Karpas-422 (cell line): ENCODE measurements around the gene NUCB1. TPM values are rescaled to one million over a fixed set of nuclear protein-coding genes. Genes with fewer than 3 reads are reported as not detected.

ENCODE experiments used
- DNase-seq: peaks from one replicate; pipeline ENCODE4 v3.0.0-alpha.2; 2015
- H2AFZ ChIP-seq: fragments of 200-600 bp; sonication (generic); 2 replicates; pipeline ENCODE4 v1.6.1; 2014; ENCODE audit warnings: antibody characterized with exemption, low read length, mixed read lengths
- H3K27ac ChIP-seq: fragments of 200-600 bp; sonication (generic); 2 replicates; pipeline ENCODE4 v1.5.1; 2014; ENCODE audit warnings: mild to moderate bottlenecking, low read length, moderate library complexity
- H3K27me3 ChIP-seq: fragments of 200-600 bp; sonication (generic); 2 replicates; pipeline ENCODE4 v1.6.1; 2014; ENCODE audit warnings: low read length, mixed read lengths
- H3K36me3 ChIP-seq: fragments of 200-600 bp; sonication (generic); 2 replicates; pipeline ENCODE4 v1.6.1; 2014; ENCODE audit warnings: low read length, mixed read lengths; ENCODE audit not compliant: insufficient read depth
- H3K4me1 ChIP-seq: fragments of 200-600 bp; sonication (generic); 2 replicates; pipeline ENCODE4 v1.6.1; 2014; ENCODE audit warnings: mild to moderate bottlenecking, low read length, mixed read lengths
- H3K4me2 ChIP-seq: fragments of 200-600 bp; sonication (generic); 2 replicates; pipeline ENCODE4 v1.6.1; 2014; ENCODE audit warnings: low read length, low read depth, mild to moderate bottlenecking; ENCODE audit not compliant: poor library complexity, severe bottlenecking
- H3K4me3 ChIP-seq: fragments of 200-600 bp; sonication (generic); 2 replicates; pipeline ENCODE4 v1.5.1; 2014; ENCODE audit warnings: mild to moderate bottlenecking, antibody characterized with exemption, low read length, mixed read lengths
- H3K79me2 ChIP-seq: fragments of 200-600 bp; sonication (generic); 2 replicates; pipeline ENCODE4 v1.6.1; 2014; ENCODE audit warnings: mild to moderate bottlenecking, low read length, mixed read lengths
- H3K9ac ChIP-seq: fragments of 200-600 bp; sonication (generic); 2 replicates; pipeline ENCODE4 v1.6.0; 2014; ENCODE audit warnings: low read length
- H3K9me2 ChIP-seq: fragments of 200-600 bp; sonication (generic), shearing (Covaris generic); replicated peaks from 2 replicates; pipeline ENCODE4 v1.6.0; 2014; ENCODE audit warnings: mild to moderate bottlenecking, low read length, moderate library complexity; ENCODE audit not compliant: insufficient read depth
- H3K9me3 ChIP-seq: fragments of 300-700, 200-600 bp; sonication (generic); 2 replicates; pipeline ENCODE4 v1.6.1; 2014; ENCODE audit warnings: low read length, mixed read lengths
- H4K20me1 ChIP-seq: fragments of 200-600 bp; sonication (generic); 2 replicates; pipeline ENCODE4 v1.6.1; 2014; ENCODE audit warnings: mild to moderate bottlenecking, antibody characterized with exemption, low read length, low read depth; ENCODE audit not compliant: insufficient read depth
- total RNA-seq: library from RNA; depleted of rRNA; stranded (reverse); fragments of >200 nt; shearing (Covaris generic); gene quantifications from 2 replicates; pipeline ENCODE4 v1.2.3, GENCODE V29; 2014; ENCODE audit warnings: low replicate concordance

The NUCB1 gene
- total RNA-seq, 1 experiment from 2014 or later = 57.5 TPM

DNA sequence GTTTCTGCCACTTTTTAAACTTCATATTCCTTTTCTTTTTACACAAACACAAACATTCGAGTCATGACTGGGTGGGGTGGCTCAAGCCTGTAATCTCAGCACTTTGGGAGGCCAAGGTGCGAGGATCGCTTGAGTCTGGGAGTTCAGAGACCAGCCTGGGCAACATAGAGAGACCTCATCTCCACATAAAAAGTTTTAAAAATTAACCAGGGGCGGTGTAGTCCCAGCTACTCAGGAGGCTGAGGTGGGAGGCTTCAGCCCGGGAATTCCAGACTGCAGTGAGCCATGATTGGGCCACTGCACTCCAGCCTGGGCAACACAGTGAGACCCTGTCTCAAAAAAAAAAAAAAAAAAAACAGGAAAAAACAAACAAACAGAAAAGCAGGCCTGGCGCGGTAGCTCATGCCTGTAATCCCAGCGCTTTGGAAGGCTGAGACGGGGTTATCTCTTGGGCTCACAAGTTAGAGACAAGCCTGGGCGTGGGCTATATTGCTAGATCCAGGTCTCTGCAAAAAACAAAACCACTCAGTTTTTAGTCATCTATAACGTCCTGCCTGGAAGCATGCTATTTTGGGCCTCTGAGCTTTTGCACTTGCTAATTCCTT lies 54.0 kb downstream of the NUCB1 start:
- no peaks in the 10 kb centered on the region for H3K9me3 ChIP-seq
- H3K4me1 ChIP-seq = peaks cover 14% of the 10 kb centered on the region
- no peaks in the 10 kb centered on the region; the same call in 1 of the 2 replicates for H4K20me1 ChIP-seq
- peaks cover 20% of the 10 kb centered on the region for H3K79me2 ChIP-seq
- no peaks in the 10 kb centered on the region for H3K9me2 ChIP-seq
- peak; percentile 42 for DNase-seq
- H3K4me2 ChIP-seq = peak overlapping the region; percentile 93
- peak overlapping the region; percentile 96 for H3K9ac ChIP-seq
- no peak overlapping the region for H3K27ac ChIP-seq
- H3K27me3 ChIP-seq = no peaks in the 10 kb centered on the region
- peaks cover 10% of the 10 kb centered on the region; the same call in 1 of the 2 replicates for H3K36me3 ChIP-seq
- H3K4me3 ChIP-seq = peak overlapping the region; percentile 90
- peak overlapping the region; percentile 62 for H2AFZ ChIP-seq

DNA sequence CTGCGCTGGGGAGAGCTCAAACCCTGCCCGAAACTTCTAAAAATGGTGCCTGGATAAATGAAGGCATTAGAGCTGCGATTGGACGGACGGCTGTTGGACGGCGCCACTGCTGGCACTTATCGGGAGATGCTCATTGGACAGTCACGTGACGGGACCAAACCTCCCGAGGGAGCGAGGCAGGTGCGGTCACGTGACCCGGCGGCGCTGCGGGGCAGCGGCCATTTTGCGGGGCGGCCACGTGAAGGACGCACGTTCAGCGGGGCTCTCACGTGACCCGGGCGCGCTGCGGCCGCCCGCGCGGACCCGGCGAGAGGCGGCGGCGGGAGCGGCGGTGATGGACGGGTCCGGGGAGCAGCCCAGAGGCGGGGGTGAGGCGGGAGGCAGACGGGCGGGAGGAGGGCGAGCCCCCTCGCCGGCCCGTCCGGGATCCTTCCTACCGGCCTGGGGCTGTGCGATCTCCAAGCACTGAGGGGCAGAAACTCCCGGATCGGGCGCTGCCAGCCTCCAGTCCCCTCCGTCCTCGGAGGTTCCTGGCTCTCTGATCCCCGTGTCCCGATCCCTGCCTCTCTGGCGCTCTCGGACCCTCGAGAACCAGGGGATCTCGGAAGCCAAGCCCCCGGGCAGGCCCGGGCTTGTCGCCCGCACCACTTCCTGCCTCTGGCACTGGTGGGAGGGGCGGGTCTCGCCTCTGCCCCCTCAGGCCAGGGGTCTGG lies 54.6 kb downstream of the NUCB1 start, which contains the start of gene BAX:
BAX (plus strand) TSS at position 281 of the 713 bp plus-strand sequence; CDS start at position 335, 54 bp downstream.
- Histone ChIP-seq H3K9me2 (no peaks in the 10 kb centered on the region), H3K4me3 (peak within 1 kb of the TSS; percentile 90), H3K27ac (peak within 1 kb of the TSS; percentile 62), H2AFZ (peak within 1 kb of the TSS; percentile 62), H4K20me1 (no peaks in the 10 kb centered on the region; the same call in 1 of the 2 replicates), H3K9me3 (no peaks in the 10 kb centered on the region), H3K9ac (peak within 1 kb of the TSS; percentile 96), H3K4me1 (peaks cover 14% of the 10 kb centered on the region), H3K36me3 (peaks cover 10% of the 10 kb centered on the region; the same call in 1 of the 2 replicates), H3K4me2 (peak within 1 kb of the TSS; percentile 93), H3K79me2 (peaks cover 20% of the 10 kb centered on the region), H3K27me3 (no peaks in the 10 kb centered on the region)
- DNase-seq = peak; percentile 100

- Histone ChIP-seq H2AFZ (no peak overlapping the region), H3K27me3 (no peaks in the 10 kb centered on the region), H4K20me1 (no peaks in the 10 kb centered on the region; the same call in 1 of the 2 replicates), H3K9me3 (no peaks in the 10 kb centered on the region), H3K9me2 (no peaks in the 10 kb centered on the region), H3K9ac (peak overlapping the region; percentile 96), H3K4me2 (peak overlapping the region; percentile 93), H3K4me3 (peak overlapping the region; percentile 90), H3K4me1 (peaks cover 14% of the 10 kb centered on the region), H3K27ac (peak overlapping the region; percentile 62), H3K36me3 (peaks cover 10% of the 10 kb centered on the region; the same call in 1 of the 2 replicates), H3K79me2 (peaks cover 20% of the 10 kb centered on the region)
- peak; percentile 38 for DNase-seq
Measured at GRCh38 chr19:48955308-48955958, 55.3 kb downstream of the NUCB1 start.

GRCh38 chr19:48958006-48958405 lies 57.9 kb downstream of the NUCB1 start:
- H2AFZ ChIP-seq = no peak overlapping the region
- H3K9me2 ChIP-seq = no peaks in the 10 kb centered on the region
- peaks cover 29% of the 10 kb centered on the region for H3K4me1 ChIP-seq
- peaks cover 20% of the 10 kb centered on the region for H3K79me2 ChIP-seq
- H3K9ac ChIP-seq = no peak overlapping the region
- H3K4me2 ChIP-seq = no peak overlapping the region
- no peaks in the 10 kb centered on the region for H3K27me3 ChIP-seq
- no peaks in the 10 kb centered on the region; the same call in 1 of the 2 replicates for H4K20me1 ChIP-seq
- DNase-seq = no peak
- no peak overlapping the region for H3K4me3 ChIP-seq
- H3K9me3 ChIP-seq = no peaks in the 10 kb centered on the region
- H3K27ac ChIP-seq = no peak overlapping the region
- H3K36me3 ChIP-seq = peaks cover 10% of the 10 kb centered on the region; the same call in 1 of the 2 replicates

GRCh38 chr19:48959341-48960239 lies 59.5 kb downstream of the NUCB1 start:
- Histone ChIP-seq H3K27ac (no peak overlapping the region), H4K20me1 (no peaks in the 10 kb centered on the region; the same call in 1 of the 2 replicates), H3K4me3 (no peak overlapping the region), H3K36me3 (peaks cover 10% of the 10 kb centered on the region; the same call in 1 of the 2 replicates), H2AFZ (no peak overlapping the region), H3K9ac (no peak overlapping the region), H3K9me2 (no peaks in the 10 kb centered on the region), H3K4me2 (no peak overlapping the region), H3K9me3 (no peaks in the 10 kb centered on the region), H3K79me2 (peaks cover 20% of the 10 kb centered on the region), H3K4me1 (peaks cover 41% of the 10 kb centered on the region), H3K27me3 (no peaks in the 10 kb centered on the region)
- peak; percentile 66 for DNase-seq

DNA sequence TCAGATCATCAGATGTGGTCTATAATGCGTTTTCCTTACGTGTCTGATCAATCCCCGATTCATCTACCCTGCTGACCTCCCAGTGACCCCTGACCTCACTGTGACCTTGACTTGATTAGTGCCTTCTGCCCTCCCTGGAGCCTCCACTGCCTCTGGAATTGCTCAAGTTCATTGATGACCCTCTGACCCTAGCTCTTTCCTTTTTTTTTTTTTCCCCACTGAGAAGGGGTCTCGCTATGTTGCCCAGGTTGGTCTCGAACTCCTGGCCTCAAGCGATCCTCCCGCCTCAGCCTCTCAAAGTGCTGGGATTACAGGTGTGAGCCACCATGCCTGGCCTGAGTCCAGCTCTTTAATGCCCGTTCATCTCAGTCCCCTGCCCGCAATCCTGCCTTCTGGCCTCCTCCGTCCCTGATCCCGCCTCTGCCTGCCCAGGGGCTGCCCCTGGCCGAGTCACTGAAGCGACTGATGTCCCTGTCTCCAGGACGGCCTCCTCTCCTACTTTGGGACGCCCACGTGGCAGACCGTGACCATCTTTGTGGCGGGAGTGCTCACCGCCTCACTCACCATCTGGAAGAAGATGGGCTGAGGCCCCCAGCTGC lies 61.0 kb downstream of the NUCB1 start:
- Histone ChIP-seq H3K4me1 (peaks cover 37% of the 10 kb centered on the region), H3K79me2 (peaks cover 15% of the 10 kb centered on the region), H3K9me2 (no peaks in the 10 kb centered on the region), H3K4me3 (no peak overlapping the region), H3K27ac (no peak overlapping the region), H3K36me3 (peaks cover 12% of the 10 kb centered on the region), H3K9me3 (no peaks in the 10 kb centered on the region), H2AFZ (no peak overlapping the region), H3K27me3 (no peaks in the 10 kb centered on the region), H3K9ac (no peak overlapping the region), H3K4me2 (no peak overlapping the region), H4K20me1 (peaks cover 9% of the 10 kb centered on the region)
- no peak for DNase-seq

- Histone ChIP-seq H3K9ac (peak overlapping the region; percentile 74), H3K36me3 (peaks cover 15% of the 10 kb centered on the region), H3K4me2 (peak overlapping the region; percentile 79), H3K9me2 (no peaks in the 10 kb centered on the region), H3K79me2 (peaks cover 15% of the 10 kb centered on the region), H3K4me3 (no peak overlapping the region), H3K27ac (peak overlapping the region; percentile 91), H3K27me3 (no peaks in the 10 kb centered on the region), H3K9me3 (no peaks in the 10 kb centered on the region), H4K20me1 (peaks cover 12% of the 10 kb centered on the region), H3K4me1 (peaks cover 41% of the 10 kb centered on the region), H2AFZ (no peak overlapping the region)
- DNase-seq = no peak
Measured at GRCh38 chr19:48961673-48962028, 61.5 kb downstream of the NUCB1 start.
